BJ (cell line): ENCODE data around the gene PPM1D. TPM values are rescaled to one million over a fixed set of nuclear protein-coding genes. Genes with fewer than 3 reads are reported as not detected.

Experiments used
- CTCF ChIA-PET: fragments of 350-600 bp; formaldehyde crosslinking; extraction: SDS; loops from one replicate; lab custom pipeline; 2021; ENCODE audit warnings: antibody characterized with exemption, inconsistent platforms; lab: Yijun Ruan, JAX
- POLR2A ChIA-PET: fragments of 300-600 bp; sonication (Branson Sonifier 250); formaldehyde crosslinking; extraction: SDS; loops from one replicate; lab custom pipeline; 2021; ENCODE audit warnings: antibody characterized with exemption; lab: Charles Lee
- DNase-seq: peaks from one replicate; pipeline ENCODE4 v3.0.0-alpha.2; 2011; ENCODE audit warnings: low read depth
- H3K27me3 ChIP-seq: 2 replicates; pipeline ENCODE4 v1.6.0; 2011; ENCODE audit warnings: low read length; ENCODE audit not compliant: control insufficient read depth, insufficient read depth
- H3K36me3 ChIP-seq: 2 replicates; pipeline ENCODE4 v1.5.1; 2011; ENCODE audit warnings: low read length; ENCODE audit not compliant: control insufficient read depth, insufficient read depth
- H3K4me3 ChIP-seq: 2 replicates; pipeline ENCODE4 v1.5.1; 2011; ENCODE audit warnings: low read depth, mild to moderate bottlenecking, control low read depth, low read length
- polyA plus RNA-seq: library from polyadenylated mRNA; depleted of rRNA; stranded (reverse); fragments of >200 nt; gene quantifications from 2 replicates; pipeline ENCODE4 v1.2.3, GENCODE V29; 2011
- TF ChIP-seq, protein P1 (sequence below): IDR thresholded peaks from 2 replicates; pipeline ENCODE4 v1.5.1; 2011; ENCODE audit warnings: low read depth, mild to moderate bottlenecking, control low read depth, inconsistent platforms, low read length, moderate library complexity; ENCODE audit not compliant: insufficient read depth

PPM1D gene
- polyA plus RNA-seq, 1 experiment: 4.2 TPM

DNA sequence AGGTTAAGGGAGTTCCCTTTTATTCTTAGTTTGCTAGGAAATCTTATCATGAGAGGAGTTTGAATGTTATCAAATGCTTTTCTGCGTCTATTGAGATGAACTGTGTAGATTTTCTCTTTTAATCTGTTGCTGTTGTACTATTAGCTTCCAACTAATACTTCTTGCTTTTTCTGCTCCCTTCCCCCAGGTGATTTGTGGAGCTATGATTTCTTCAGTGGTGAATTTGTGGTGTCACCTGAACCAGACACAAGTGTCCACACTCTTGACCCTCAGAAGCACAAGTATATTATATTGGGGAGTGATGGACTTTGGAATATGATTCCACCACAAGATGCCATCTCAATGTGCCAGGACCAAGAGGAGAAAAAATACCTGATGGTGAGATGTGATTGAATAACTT is 47.7 kb downstream of the PPM1D start:
- TF ChIP-seq, protein P1, sequence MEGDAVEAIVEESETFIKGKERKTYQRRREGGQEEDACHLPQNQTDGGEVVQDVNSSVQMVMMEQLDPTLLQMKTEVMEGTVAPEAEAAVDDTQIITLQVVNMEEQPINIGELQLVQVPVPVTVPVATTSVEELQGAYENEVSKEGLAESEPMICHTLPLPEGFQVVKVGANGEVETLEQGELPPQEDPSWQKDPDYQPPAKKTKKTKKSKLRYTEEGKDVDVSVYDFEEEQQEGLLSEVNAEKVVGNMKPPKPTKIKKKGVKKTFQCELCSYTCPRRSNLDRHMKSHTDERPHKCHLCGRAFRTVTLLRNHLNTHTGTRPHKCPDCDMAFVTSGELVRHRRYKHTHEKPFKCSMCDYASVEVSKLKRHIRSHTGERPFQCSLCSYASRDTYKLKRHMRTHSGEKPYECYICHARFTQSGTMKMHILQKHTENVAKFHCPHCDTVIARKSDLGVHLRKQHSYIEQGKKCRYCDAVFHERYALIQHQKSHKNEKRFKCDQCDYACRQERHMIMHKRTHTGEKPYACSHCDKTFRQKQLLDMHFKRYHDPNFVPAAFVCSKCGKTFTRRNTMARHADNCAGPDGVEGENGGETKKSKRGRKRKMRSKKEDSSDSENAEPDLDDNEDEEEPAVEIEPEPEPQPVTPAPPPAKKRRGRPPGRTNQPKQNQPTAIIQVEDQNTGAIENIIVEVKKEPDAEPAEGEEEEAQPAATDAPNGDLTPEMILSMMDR: no peak
- POLR2A ChIA-PET: no interaction called here
- Histone ChIP-seq H3K36me3 (peaks cover 3% of the 10 kb centered on the region), H3K27me3 (no peaks in the 10 kb centered on the region), H3K4me3 (no peak overlapping the region)
- no peak for DNase-seq
- CTCF ChIA-PET: no interaction called here

DNA sequence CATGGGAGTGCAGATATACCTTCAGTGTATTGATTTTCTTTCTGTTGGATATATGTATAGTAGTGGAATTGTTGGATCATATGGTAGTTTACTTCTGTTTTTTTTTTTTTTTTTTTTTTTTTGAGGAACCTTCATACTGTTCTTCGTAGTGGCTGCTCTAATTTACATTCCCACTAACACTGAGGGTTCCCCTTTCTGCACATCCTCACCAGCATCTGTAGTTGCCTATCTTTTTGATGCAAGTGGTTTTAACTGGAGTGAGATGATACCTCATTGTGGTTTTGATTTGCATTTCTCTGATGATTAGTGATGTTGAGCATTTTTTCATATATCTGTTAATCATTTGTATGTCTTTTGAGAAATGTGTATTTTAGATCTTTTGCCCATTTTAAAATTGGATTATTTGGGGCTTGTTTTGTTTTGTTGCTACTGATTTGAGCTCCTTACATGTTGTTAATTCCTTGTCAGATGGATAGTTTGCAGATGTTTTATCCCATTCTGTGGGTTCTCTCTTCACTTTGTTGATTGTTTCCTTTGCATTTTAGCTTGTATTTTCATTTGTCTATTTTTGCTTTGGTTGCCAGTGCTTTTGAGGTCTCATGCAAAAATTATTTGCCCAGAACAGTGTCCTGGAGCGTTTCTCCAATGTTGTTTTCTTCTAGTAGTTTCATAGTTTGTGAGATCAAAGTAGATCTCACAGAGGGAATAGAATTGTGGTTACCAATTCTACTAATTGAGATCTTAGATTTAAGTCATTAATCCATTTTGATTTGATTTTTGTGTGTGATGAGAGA is 52.7 kb downstream of the PPM1D start:
- ChIA-PET POLR2A (no interaction called here), CTCF (interaction anchor here (0.8 kb wide), 1 partner anchor 13 kb away, joined by 3 read pairs; no protein-coding TSS in a partner anchor)
- TF ChIP-seq, protein P1: no peak
- H3K27me3 ChIP-seq: no peaks in the 10 kb centered on the region
- H3K4me3 ChIP-seq: no peak overlapping the region
- no peak for DNase-seq
- H3K36me3 ChIP-seq: peaks cover 3% of the 10 kb centered on the region

DNA sequence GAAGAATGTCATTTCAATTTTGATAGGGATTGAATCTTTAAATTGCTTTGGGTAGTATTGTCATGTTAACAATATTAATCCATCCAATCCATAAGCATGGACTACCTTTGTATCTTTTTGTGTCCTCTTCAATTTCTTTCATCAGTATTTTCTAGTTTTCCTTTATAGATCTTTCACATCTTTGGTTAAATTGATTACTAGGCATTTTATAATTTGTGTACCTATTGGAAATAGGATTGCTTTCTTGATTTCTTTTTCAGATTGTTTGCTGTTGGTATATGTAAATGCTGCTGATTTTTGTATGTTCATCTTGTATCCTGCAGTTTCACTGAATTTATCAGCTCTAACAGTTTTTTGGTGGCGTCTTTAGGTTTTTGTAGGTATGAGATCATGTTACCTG is 53.6 kb downstream of the PPM1D start:
- CTCF ChIA-PET: interaction anchor here (1.0 to 1.1 kb wide), 2 partner anchors 11 to 23 kb away, joined by 3 read pairs; no protein-coding TSS in a partner anchor
- no peaks in the 10 kb centered on the region for H3K27me3 ChIP-seq
- POLR2A ChIA-PET: interaction anchor here (0.6 kb wide), 1 partner anchor 296 kb away, joined by 3 read pairs; no protein-coding TSS in a partner anchor
- no peak overlapping the region for H3K4me3 ChIP-seq
- H3K36me3 ChIP-seq: peaks cover 3% of the 10 kb centered on the region
- no peak for DNase-seq
- TF ChIP-seq, protein P1: no peak

DNA sequence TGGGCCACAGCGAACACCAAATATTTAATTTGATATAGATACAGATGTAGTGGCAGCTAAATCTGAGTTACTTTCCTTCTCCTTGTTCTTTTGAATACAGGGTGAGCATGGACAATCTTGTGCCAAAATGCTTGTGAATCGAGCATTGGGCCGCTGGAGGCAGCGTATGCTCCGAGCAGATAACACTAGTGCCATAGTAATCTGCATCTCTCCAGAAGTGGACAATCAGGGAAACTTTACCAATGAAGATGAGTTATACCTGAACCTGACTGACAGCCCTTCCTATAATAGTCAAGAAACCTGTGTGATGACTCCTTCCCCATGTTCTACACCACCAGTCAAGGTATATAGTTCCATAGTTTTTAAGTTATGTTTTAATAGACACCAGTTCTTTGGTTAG is 56.5 kb downstream of the PPM1D start:
- no peaks in the 10 kb centered on the region for H3K27me3 ChIP-seq
- H3K4me3 ChIP-seq: no peak overlapping the region
- no peak for DNase-seq
- ChIA-PET CTCF (interaction anchor here (0.6 to 0.8 kb wide), 2 partner anchors 17 to 778 kb away, joined by 3 to 4 read pairs; no protein-coding TSS in a partner anchor), POLR2A (interaction anchor here (0.7 kb wide), 1 partner anchor 545 kb away, joined by 4 read pairs; no protein-coding TSS in a partner anchor)
- H3K36me3 ChIP-seq: no peaks in the 10 kb centered on the region; the same call in none of the 2 replicates
- TF ChIP-seq, protein P1: no peak

DNA sequence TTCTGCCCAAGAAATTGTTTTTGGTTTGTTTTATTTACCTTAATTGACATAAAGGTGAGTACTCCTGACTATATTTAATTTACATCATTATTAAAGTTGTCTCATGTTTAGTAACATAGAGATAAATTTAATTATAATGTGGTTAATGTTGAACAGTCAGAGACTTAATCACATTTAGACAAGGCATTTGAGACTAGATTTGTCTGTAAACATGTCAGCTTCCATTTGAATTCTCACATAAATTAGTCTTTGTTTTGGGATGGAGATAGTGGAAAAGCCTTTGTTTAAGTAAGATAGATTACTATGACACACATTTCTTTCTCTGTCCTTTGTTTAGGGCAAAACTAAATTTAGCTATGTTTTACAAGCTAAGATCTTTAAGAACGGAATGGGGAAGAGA is 59.2 kb downstream of the PPM1D start:
- no peak for DNase-seq
- POLR2A ChIA-PET: no interaction called here
- TF ChIP-seq, protein P1: no peak
- H3K36me3 ChIP-seq: peaks cover 2% of the 10 kb centered on the region
- H3K27me3 ChIP-seq: no peaks in the 10 kb centered on the region
- H3K4me3 ChIP-seq: no peak overlapping the region
- CTCF ChIA-PET: interaction anchor here (1.2 kb wide), 1 partner anchor 30 kb away, joined by 3 read pairs; no protein-coding TSS in a partner anchor
